IMR-90 (cell line): ENCODE data around the gene RPTOR. TPM values are rescaled to one million over a fixed set of nuclear protein-coding genes. Genes with fewer than 3 reads are reported as not detected.

ENCODE experiments used
- ATAC-seq: fragments of 200-7000 bp; cut with Tn5 transposase; 2 replicates; pipeline ENCODE4 v1.9.1; 2020; ENCODE audit warnings: low read depth, mild to moderate bottlenecking, moderate library complexity
- BruUV-seq: library from RNA; stranded (reverse); fragments of 400-500 nt; replicated peaks from 2 replicates; lab custom pipeline; 2021; lab: Mats Ljungman, UMichigan
- CTCF ChIA-PET: fragments of 300-600 bp; formaldehyde crosslinking; extraction: SDS; loops from one replicate; lab custom pipeline; 2021; ENCODE audit warnings: antibody characterized with exemption; lab: Yijun Ruan, JAX
- POLR2A ChIA-PET: fragments of 300-600 bp; sonication (Branson Sonifier 250); formaldehyde crosslinking; loops from one replicate; lab custom pipeline; 2022; ENCODE audit warnings: antibody characterized with exemption; ENCODE audit not compliant: unreplicated experiment; lab: Charles Lee
- DNase-seq: peaks from one replicate; pipeline ENCODE4 v3.0.0; 2013
- H2AFZ ChIP-seq: replicated peaks from 2 replicates; pipeline ENCODE3; 2013; ENCODE audit warnings: low read length, mild to moderate bottlenecking; ENCODE audit not compliant: poor library complexity
- H2AK5ac ChIP-seq: 2 replicates; pipeline ENCODE4 v1.6.1; 2013; ENCODE audit warnings: low read depth, low read length, inconsistent platforms
- H2AK9ac ChIP-seq: replicated peaks from 2 replicates; pipeline ENCODE3; 2013; ENCODE audit warnings: mild to moderate bottlenecking, low read depth, low read length, moderate library complexity; ENCODE audit not compliant: poor library complexity
- H2BK120ac ChIP-seq: 2 replicates; pipeline ENCODE4 v1.6.1; 2013; ENCODE audit warnings: low read depth, low read length, inconsistent platforms
- H2BK15ac ChIP-seq: 3 replicates; pipeline ENCODE4 v1.6.1; 2013; ENCODE audit warnings: low read depth, low read length, inconsistent platforms
- H2BK20ac ChIP-seq: 2 replicates; pipeline ENCODE4 v1.6.1; 2013; ENCODE audit warnings: low read depth, mild to moderate bottlenecking, inconsistent platforms, low read length, moderate library complexity
- H2BK5ac ChIP-seq: 2 replicates; pipeline ENCODE4 v1.6.1; 2013; ENCODE audit warnings: mild to moderate bottlenecking, low read depth, low read length, inconsistent platforms; ENCODE audit not compliant: poor library complexity, severe bottlenecking
- H3K14ac ChIP-seq: replicated peaks from 2 replicates; pipeline ENCODE4 v1.6.1; 2013; ENCODE audit warnings: low read depth, low read length, inconsistent platforms
- H3K18ac ChIP-seq: 2 replicates; pipeline ENCODE4 v1.6.1; 2013; ENCODE audit warnings: low read depth, low read length, control low read depth
- H3K23ac ChIP-seq: 2 replicates; pipeline ENCODE4 v1.6.1; 2013; ENCODE audit warnings: low read depth, low read length, inconsistent platforms
- H3K27ac ChIP-seq: 2 replicates; pipeline ENCODE4 v1.5.1; 2013; ENCODE audit warnings: mild to moderate bottlenecking, control low read depth, low read length; ENCODE audit not compliant: insufficient read depth
- H3K27me3 ChIP-seq: 2 replicates; pipeline ENCODE4 v1.6.1; 2013; ENCODE audit warnings: low read length; ENCODE audit not compliant: control insufficient read depth, insufficient read depth
- H3K36me3 ChIP-seq: 2 replicates; pipeline ENCODE4 v1.6.1; 2013; ENCODE audit warnings: low read length, mixed read lengths; ENCODE audit not compliant: control insufficient read depth, insufficient read depth
- H3K4ac ChIP-seq: 2 replicates; pipeline ENCODE4 v1.6.1; 2013; ENCODE audit warnings: low read depth, low read length, inconsistent platforms
- H3K4me1 ChIP-seq: 2 replicates; pipeline ENCODE4 v1.6.1; 2013; ENCODE audit warnings: low read length, mixed read lengths; ENCODE audit not compliant: control insufficient read depth, insufficient read depth
- H3K4me2 ChIP-seq: 2 replicates; pipeline ENCODE4 v1.6.1; 2013; ENCODE audit warnings: low read depth, mild to moderate bottlenecking, control low read depth, low read length, moderate library complexity
- H3K4me3 ChIP-seq: 2 replicates; pipeline ENCODE4 v1.5.1; 2013; ENCODE audit warnings: low read depth, mild to moderate bottlenecking, control low read depth, low read length, moderate library complexity; ENCODE audit not compliant: insufficient read depth
- H3K56ac ChIP-seq: 2 replicates; pipeline ENCODE4 v1.6.1; 2013; ENCODE audit warnings: low read length, inconsistent platforms; ENCODE audit not compliant: insufficient read depth; ENCODE audit errors: extremely low read depth
- H3K79me1 ChIP-seq, 2 experiments: 2 replicates each; pipeline ENCODE4 v1.6.1; 2013; ENCODE audit warnings: low read length in 2 of 2, inconsistent platforms in 1 of 2, low read depth in 1 of 2
- H3K9ac ChIP-seq: 2 replicates; pipeline ENCODE4 v1.6.1; 2013; ENCODE audit warnings: low read depth, low read length, control low read depth
- H3K9me1 ChIP-seq: 2 replicates; pipeline ENCODE4 v1.6.1; 2013; ENCODE audit warnings: low read length, inconsistent platforms; ENCODE audit not compliant: insufficient read depth
- H3K9me3 ChIP-seq: 2 replicates; pipeline ENCODE4 v1.6.1; 2013; ENCODE audit warnings: low read length; ENCODE audit not compliant: control insufficient read depth, insufficient read depth
- H4K20me1 ChIP-seq: 2 replicates; pipeline ENCODE4 v1.6.1; 2013; ENCODE audit warnings: low read length, inconsistent platforms; ENCODE audit not compliant: insufficient read depth
- H4K5ac ChIP-seq: 2 replicates; pipeline ENCODE4 v1.6.1; 2013; ENCODE audit warnings: mild to moderate bottlenecking, low read depth, low read length, control low read depth
- H4K8ac ChIP-seq, 2 experiments: 2 replicates each; pipeline ENCODE4 v1.6.1; 2013; ENCODE audit warnings: low read depth in 2 of 2, low read length in 2 of 2, control low read depth in 1 of 2, inconsistent platforms in 1 of 2
- H4K91ac ChIP-seq: 2 replicates; pipeline ENCODE4 v1.6.1; 2013; ENCODE audit warnings: low read depth, low read length, inconsistent platforms; ENCODE audit not compliant: insufficient read depth
- BHLHE40 ChIP-seq: fragments of 150-350 bp; IDR thresholded peaks from 2 replicates; pipeline ENCODE4 v1.6.1; 2016; ENCODE audit warnings: mild to moderate bottlenecking, low read depth, low read length
- CEBPB ChIP-seq: IDR thresholded peaks from 2 replicates; pipeline ENCODE4 v1.6.1; 2012; ENCODE audit warnings: low read depth, low read length, improper control_type of control experiment
- CHD1 ChIP-seq: IDR thresholded peaks from 2 replicates; pipeline ENCODE4 v1.6.1; 2012; ENCODE audit warnings: low read depth, low read length, improper control_type of control experiment
- CTCF ChIP-seq: conservative IDR thresholded peaks from 2 replicates; pipeline ENCODE4 v1.5.1; 2012; ENCODE audit warnings: mild to moderate bottlenecking, low read depth, low read length, improper control_type of control experiment
- ELK1 ChIP-seq: fragments of 150-350 bp; IDR thresholded peaks from 2 replicates; pipeline ENCODE4 v1.6.1; 2016; ENCODE audit warnings: low read depth, mild to moderate bottlenecking, low read length, moderate library complexity, borderline replicate concordance
- FOS ChIP-seq: fragments of 150-350 bp; IDR thresholded peaks from 2 replicates; pipeline ENCODE4 v1.6.1; 2016; ENCODE audit warnings: low read depth, low read length
- MAFK ChIP-seq: IDR thresholded peaks from 2 replicates; pipeline ENCODE4 v1.6.1; 2012; ENCODE audit warnings: low read depth, low read length, improper control_type of control experiment
- MAZ ChIP-seq: IDR thresholded peaks from 2 replicates; pipeline ENCODE4 v1.6.1; 2012; ENCODE audit warnings: low read depth, mild to moderate bottlenecking, low read length, improper control_type of control experiment, moderate library complexity, borderline replicate concordance
- MXI1 ChIP-seq: IDR thresholded peaks from 2 replicates; pipeline ENCODE4 v1.6.1; 2012; ENCODE audit warnings: low read depth, mild to moderate bottlenecking, low read length, moderate library complexity, borderline replicate concordance
- NFE2L2 ChIP-seq: fragments of 150-350 bp; IDR thresholded peaks from 2 replicates; pipeline ENCODE4 v1.6.1; 2016; ENCODE audit warnings: low read depth, mild to moderate bottlenecking, low read length
- POLR2A ChIP-seq: IDR thresholded peaks from 2 replicates; pipeline ENCODE4 v1.6.1; 2012; ENCODE audit warnings: mild to moderate bottlenecking, low read depth, low read length
- RAD21 ChIP-seq: IDR thresholded peaks from 2 replicates; pipeline ENCODE4 v1.6.1; 2012; ENCODE audit warnings: low read length, improper control_type of control experiment
- RCOR1 ChIP-seq: IDR thresholded peaks from 2 replicates; pipeline ENCODE4 v1.6.1; 2012; ENCODE audit warnings: mild to moderate bottlenecking, low read length, improper control_type of control experiment; ENCODE audit not compliant: insufficient replicate concordance
- RFX5 ChIP-seq: IDR thresholded peaks from 2 replicates; pipeline ENCODE4 v1.8.0; 2012; ENCODE audit warnings: low read depth, mild to moderate bottlenecking, low read length, moderate library complexity
- SMC3 ChIP-seq: fragments of 150-350 bp; IDR thresholded peaks from 2 replicates; pipeline ENCODE4 v1.6.1; 2016; ENCODE audit warnings: low read depth, mild to moderate bottlenecking, antibody characterized with exemption, low read length, moderate library complexity
- USF2 ChIP-seq: fragments of 150-350 bp; IDR thresholded peaks from 2 replicates; pipeline ENCODE4 v1.6.1; 2017; ENCODE audit warnings: mild to moderate bottlenecking, antibody characterized with exemption, low read length, low read depth
- WGBS, 2 experiments: methylation state at CpG; one replicate each; pipeline versions ENCODE4 v1.1.5 to v1.1.7; 2013; ENCODE audit warnings: missing lambda C conversion rate in 2 of 2; ENCODE audit not compliant: insufficient read length in 1 of 2; ENCODE audit errors: extremely low coverage in 2 of 2; 5-methylcytosine and 5-hydroxymethylcytosine counted together
- dilution Hi-C: fragments of 300-500 bp; cut with HindIII; formaldehyde crosslinking; loops from one replicate; pipeline ENCODE4 v1.14.3; 2018; ENCODE audit warnings: low sequenced_read_pairs; ENCODE audit not compliant: unreplicated experiment
- in situ Hi-C: fragments of 300-500 bp; cut with MboI; formaldehyde crosslinking; loops from 3 replicates; pipeline ENCODE4 v1.14.3; 2019; ENCODE audit warnings: low sequenced_read_pairs, inconsistent platforms, mixed read lengths
- intact Hi-C: fragments of 100-400 bp; cut with micrococcal nuclease; formaldehyde crosslinking; loops from 2 replicates; pipeline ENCODE4 v1.10.0; 2022
- polyA plus RNA-seq, 3 experiments: library from polyadenylated mRNA; depleted of rRNA; stranded (reverse); fragments of >200 nt; gene quantifications; 2 replicates each; pipeline ENCODE4 v1.2.3, GENCODE V29; 2012; ENCODE audit warnings: low replicate concordance in 1 of 3
- total RNA-seq: library from RNA; depleted of rRNA; stranded (reverse); fragments of >200 nt; gene quantifications from 2 replicates; pipeline ENCODE4 v1.2.3, GENCODE V29; 2012

The RPTOR gene
- total and polyA plus RNA-seq, 2 of the 4 experiments (the other 2 are of a cell fraction): 10.8 to 14.7 TPM

- Histone ChIP-seq H3K36me3 (no peaks in the 10 kb centered on the region; the same call in 1 of the 2 replicates), H3K4me2 (no peak overlapping the region), H4K5ac (no peak overlapping the region), H3K4ac (no peak overlapping the region), H3K9me3 (no peaks in the 10 kb centered on the region), H3K4me3 (no peak overlapping the region), H3K56ac (no peak overlapping the region), H2BK120ac (no peak overlapping the region), H3K79me1 (no peaks in the 10 kb centered on the region), H2AK9ac (peak overlapping the region; percentile 50), H2AK5ac (no peak overlapping the region), H2BK20ac (no peak overlapping the region), H2BK15ac (no peak overlapping the region), H3K9ac (no peak overlapping the region), H3K14ac (no peak overlapping the region), H4K8ac (no peak overlapping the region), H4K20me1 (no peaks in the 10 kb centered on the region), H2AFZ (peak overlapping the region; percentile 43), H3K18ac (no peak overlapping the region), H4K91ac (0 out of 2 replicates have a peak overlapping the region, but pooled peaks have one; percentile 26), H3K4me1 (peaks cover 8% of the 10 kb centered on the region), H3K23ac (no peak overlapping the region), H3K27me3 (no peaks in the 10 kb centered on the region), H3K27ac (no peak overlapping the region), H3K9me1 (peaks cover 7% of the 10 kb centered on the region; the same call in 1 of the 2 replicates), H2BK5ac (no peak overlapping the region)
- DNase-seq (no peak), ATAC-seq (no peak)
- TF ChIP-seq MAZ (no peak), POLR2A (no peak), FOS (no peak), NFE2L2 (no peak), RCOR1 (no peak), MAFK (no peak), RFX5 (no peak), USF2 (no peak), CHD1 (no peak), BHLHE40 (no peak), CEBPB (no peak), SMC3 (no peak), CTCF (no peak), MXI1 (no peak), ELK1 (no peak), RAD21 (no peak)
- POLR2A ChIA-PET: no interaction called here
- intact Hi-C loops (no loop called here), in situ Hi-C loops (no loop called here), dilution Hi-C loops (no loop called here)
- CTCF ChIA-PET: interaction anchor here (0.6 kb wide), 1 partner anchor 11 kb away, joined by 4 read pairs; no protein-coding TSS in a partner anchor
- no TSS peak for BruUV-seq
- 81% methylated on average over 5 of the region's 10 CpGs; no CpG with 5 or more reads in 1 of the 2 experiments for WGBS, 2 experiments
These were observed 425.0 kb downstream of the RPTOR start for GRCh38 chr17:80969674-80970043.
